ENCODE measurements around the gene PMFBP1. TPM values are rescaled to one million over a fixed set of nuclear protein-coding genes. Genes with fewer than 3 reads are reported as not detected.

PMFBP1 gene
- total and polyA plus RNA-seq, 2 experiments from 2014 or later: 2.6 to 3.3 TPM

- H4K20me1 ChIP-seq (replicated peaks; ENCODE audit: insufficient read depth): no peaks in the 10 kb centered on the region
- H3K27ac ChIP-seq (ENCODE audit: low read depth): no peak overlapping the region
- H2AFZ ChIP-seq: no peak overlapping the region
- no peak overlapping the region for H3K4me3 ChIP-seq
- Mint-ChIP-seq H3K4me3 (no peak overlapping the region), H3K27ac (no peak overlapping the region), H3K4me1 (no peaks in the 10 kb centered on the region), H3K27me3 (ENCODE audit: insufficient read depth, low read depth, poor library complexity) (no peaks in the 10 kb centered on the region), H3K9me3 (peaks cover 4% of the 10 kb centered on the region; the same call in 1 of the 3 replicates), H3K36me3 (ENCODE audit: low read depth) (peaks cover 4% of the 10 kb centered on the region; the same call in 1 of the 3 replicates)
- ATAC-seq: no peak
- TF ChIP-seq ETS1 (IDR thresholded peaks at IDR 0.05): no peak
- H3K4me2 ChIP-seq: no peak overlapping the region
- no peaks in the 10 kb centered on the region for H3K36me3 ChIP-seq (ENCODE audit: insufficient read depth)
- H3K4me1 ChIP-seq (ENCODE audit: insufficient read depth): no peaks in the 10 kb centered on the region
- no peaks in the 10 kb centered on the region for H3F3A ChIP-seq (replicated peaks; ENCODE audit: low read depth)
- no peaks in the 10 kb centered on the region for H3K79me2 ChIP-seq (replicated peaks; ENCODE audit: insufficient read depth)
- H3K9me2 ChIP-seq (ENCODE audit: insufficient read depth): peaks cover 12% of the 10 kb centered on the region; the same call in 1 of the 2 replicates
- no peaks in the 10 kb centered on the region for H3K27me3 ChIP-seq (ENCODE audit: insufficient read depth)
- no peak for DNase-seq (ENCODE audit: low spot score)
These were observed 16.6 kb upstream of the PMFBP1 start for GRCh38 chr16:72188541-72188940.

- no peaks in the 10 kb centered on the region for H3K27me3 ChIP-seq (ENCODE audit: insufficient read depth)
- H4K20me1 ChIP-seq (replicated peaks; ENCODE audit: insufficient read depth): no peaks in the 10 kb centered on the region
- Mint-ChIP-seq H3K4me3 (no peak overlapping the region), H3K27me3 (ENCODE audit: insufficient read depth, low read depth, poor library complexity) (no peaks in the 10 kb centered on the region), H3K36me3 (ENCODE audit: low read depth) (peaks cover 4% of the 10 kb centered on the region; the same call in 1 of the 3 replicates), H3K4me1 (peaks cover 2% of the 10 kb centered on the region), H3K27ac (no peak overlapping the region), H3K9me3 (peaks cover 4% of the 10 kb centered on the region; the same call in 2 of the 3 replicates)
- peaks cover 14% of the 10 kb centered on the region; the same call in 1 of the 2 replicates for H3K9me2 ChIP-seq (ENCODE audit: insufficient read depth)
- H3K4me1 ChIP-seq (ENCODE audit: insufficient read depth): no peaks in the 10 kb centered on the region
- no peaks in the 10 kb centered on the region for H3F3A ChIP-seq (replicated peaks; ENCODE audit: low read depth)
- H2AFZ ChIP-seq: no peak overlapping the region
- no peaks in the 10 kb centered on the region for H3K79me2 ChIP-seq (replicated peaks; ENCODE audit: insufficient read depth)
- DNase-seq (ENCODE audit: low spot score) (no peak), ATAC-seq (no peak)
- H3K36me3 ChIP-seq (ENCODE audit: insufficient read depth): no peaks in the 10 kb centered on the region
- H3K27ac ChIP-seq (ENCODE audit: low read depth): no peak overlapping the region
- no peak overlapping the region for H3K4me2 ChIP-seq
- no peak overlapping the region for H3K4me3 ChIP-seq
- TF ChIP-seq EZH2phosphoT487 (IDR thresholded peaks at IDR 0.05; ENCODE audit: unreplicated experiment): no peak
- TF ChIP-seq STAT1 (IDR thresholded peaks at IDR 0.05; ENCODE audit: unreplicated experiment): no peak
- TF ChIP-seq CREB1 (CRISPR knock-in tag; IDR thresholded peaks at IDR 0.05; ENCODE audit: low read depth): no peak
- TF ChIP-seq ZNF114 (CRISPR knock-in tag; IDR thresholded peaks at IDR 0.05): no peak
- no peak for TF ChIP-seq REST (IDR thresholded peaks at IDR 0.05; ENCODE audit: unreplicated experiment)
- no peak for TF ChIP-seq POLR2AphosphoS5 (IDR thresholded peaks at IDR 0.05; ENCODE audit: low read depth)
- TF ChIP-seq NANOG (IDR thresholded peaks at IDR 0.05; ENCODE audit: borderline replicate concordance): no peak
- TF ChIP-seq ZNF462 (CRISPR knock-in tag; IDR thresholded peaks at IDR 0.05): no peak
- TF ChIP-seq ETS1 (IDR thresholded peaks at IDR 0.05): no peak
- no peak for TF ChIP-seq ZNF331 (CRISPR knock-in tag; IDR thresholded peaks at IDR 0.05; ENCODE audit: low read depth)
These were observed 15.6 kb upstream of the PMFBP1 start for GRCh38 chr16:72187551-72187950.
